ENCODE measurements around the gene GATA3.
A peak's percentile ranks its signal among the peaks of the same experiment; 100 is the strongest.

Gene GATA3

DNA sequence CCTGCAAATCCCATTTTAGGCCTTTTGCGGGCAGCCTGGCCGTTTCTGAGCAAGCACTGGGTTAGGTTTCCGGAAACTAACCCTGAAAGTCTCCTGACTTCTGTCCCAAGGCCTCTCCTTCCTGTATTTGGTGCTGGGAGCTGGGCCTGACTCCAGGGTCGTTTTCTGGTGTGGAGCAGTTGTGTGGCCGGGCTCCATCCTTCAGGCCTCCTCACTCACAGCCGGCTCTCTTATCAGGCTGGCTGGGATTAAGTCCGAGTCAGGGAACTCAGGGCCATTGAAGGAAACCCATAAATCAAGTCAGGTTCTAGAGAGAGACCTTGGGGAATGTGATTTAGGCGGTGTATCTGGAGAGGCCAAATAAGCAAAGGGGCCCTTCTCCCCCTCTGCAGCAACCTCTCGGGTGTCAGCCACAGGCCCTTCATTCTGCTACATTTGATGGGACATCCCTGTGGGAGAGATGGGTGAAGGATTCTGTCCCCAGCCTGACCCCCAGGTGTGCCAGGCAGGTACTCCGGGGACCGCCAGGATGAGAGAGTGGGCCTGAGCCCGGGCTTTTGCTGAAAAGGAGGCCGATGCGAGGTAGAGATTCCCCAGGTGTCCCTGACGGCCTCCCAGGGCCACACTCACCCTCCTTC is 3.3 kb downstream of the GATA3 start:
- H3K4me3 ChIP-seq, result peak overlapping the region; percentile 8
- no peak for DNase-seq (ENCODE audit: low spot score)
- H3K27ac ChIP-seq, result peak overlapping the region in 1 of 2 donors; percentile 8
- TF ChIP-seq, protein P1, sequence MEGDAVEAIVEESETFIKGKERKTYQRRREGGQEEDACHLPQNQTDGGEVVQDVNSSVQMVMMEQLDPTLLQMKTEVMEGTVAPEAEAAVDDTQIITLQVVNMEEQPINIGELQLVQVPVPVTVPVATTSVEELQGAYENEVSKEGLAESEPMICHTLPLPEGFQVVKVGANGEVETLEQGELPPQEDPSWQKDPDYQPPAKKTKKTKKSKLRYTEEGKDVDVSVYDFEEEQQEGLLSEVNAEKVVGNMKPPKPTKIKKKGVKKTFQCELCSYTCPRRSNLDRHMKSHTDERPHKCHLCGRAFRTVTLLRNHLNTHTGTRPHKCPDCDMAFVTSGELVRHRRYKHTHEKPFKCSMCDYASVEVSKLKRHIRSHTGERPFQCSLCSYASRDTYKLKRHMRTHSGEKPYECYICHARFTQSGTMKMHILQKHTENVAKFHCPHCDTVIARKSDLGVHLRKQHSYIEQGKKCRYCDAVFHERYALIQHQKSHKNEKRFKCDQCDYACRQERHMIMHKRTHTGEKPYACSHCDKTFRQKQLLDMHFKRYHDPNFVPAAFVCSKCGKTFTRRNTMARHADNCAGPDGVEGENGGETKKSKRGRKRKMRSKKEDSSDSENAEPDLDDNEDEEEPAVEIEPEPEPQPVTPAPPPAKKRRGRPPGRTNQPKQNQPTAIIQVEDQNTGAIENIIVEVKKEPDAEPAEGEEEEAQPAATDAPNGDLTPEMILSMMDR (IDR thresholded peaks at IDR 0.05), result no peak

- no peak for DNase-seq (ENCODE audit: low spot score)
- H3K27ac ChIP-seq, result no peak overlapping the region
- TF ChIP-seq, protein P1 (IDR thresholded peaks at IDR 0.05), result no peak
Measured at GRCh38 chr10:8058274-8059111, 4.0 kb downstream of the GATA3 start.

DNA sequence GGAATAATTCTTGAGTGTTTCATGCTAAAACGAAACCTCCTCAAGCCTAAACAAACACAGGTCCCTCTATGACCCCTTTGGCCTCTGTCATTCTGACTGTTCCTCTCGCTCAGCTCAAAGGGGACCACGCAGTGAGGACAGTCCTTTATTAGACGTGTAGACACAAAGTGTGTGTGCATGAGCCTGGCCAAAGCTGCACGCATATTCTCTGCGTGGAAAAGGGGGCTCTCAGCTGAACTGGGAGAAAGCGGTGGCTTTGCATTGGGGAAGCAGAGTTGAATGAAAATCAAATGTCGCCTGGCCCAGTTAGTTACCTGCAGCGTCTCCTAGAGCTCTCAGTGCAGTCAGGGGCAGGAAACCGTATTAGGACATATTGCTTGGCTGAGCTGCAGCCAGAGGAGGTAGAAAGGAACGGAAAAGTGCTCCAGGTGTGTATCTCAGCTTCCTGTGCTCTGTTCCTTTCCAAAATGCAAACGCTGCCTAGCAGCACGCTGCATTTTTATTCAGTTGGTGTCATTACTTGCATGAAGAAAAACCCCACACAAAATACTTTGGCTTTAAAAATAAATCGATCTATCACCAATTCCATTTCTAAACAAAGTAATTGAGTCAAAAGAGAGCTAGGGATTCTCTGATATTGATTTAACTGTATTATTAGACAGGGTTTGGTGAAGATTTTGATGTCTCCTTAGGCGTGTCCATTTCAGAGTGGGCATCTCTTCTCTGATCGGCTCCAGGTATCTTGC is 4.9 kb downstream of the GATA3 start:
- H3K4me3 ChIP-seq, result no peak overlapping the region
- TF ChIP-seq, protein P1 (IDR thresholded peaks at IDR 0.05), result no peak
- no peak overlapping the region for H3K27ac ChIP-seq
- no peak for DNase-seq (ENCODE audit: low spot score)

More at GRCh38 chr10:8058274-8059111, 4.0 kb downstream of the GATA3 start:
- H3K4me3 ChIP-seq, result no peak overlapping the region

GRCh38 chr10:8060010-8060703 is 5.7 kb downstream of the GATA3 start:
- TF ChIP-seq, protein P1 (IDR thresholded peaks at IDR 0.05), result no peak
- Histone ChIP-seq H3K4me3 (no peak overlapping the region), H3K27ac (no peak overlapping the region)
- no peak for DNase-seq (ENCODE audit: low spot score)

DNA sequence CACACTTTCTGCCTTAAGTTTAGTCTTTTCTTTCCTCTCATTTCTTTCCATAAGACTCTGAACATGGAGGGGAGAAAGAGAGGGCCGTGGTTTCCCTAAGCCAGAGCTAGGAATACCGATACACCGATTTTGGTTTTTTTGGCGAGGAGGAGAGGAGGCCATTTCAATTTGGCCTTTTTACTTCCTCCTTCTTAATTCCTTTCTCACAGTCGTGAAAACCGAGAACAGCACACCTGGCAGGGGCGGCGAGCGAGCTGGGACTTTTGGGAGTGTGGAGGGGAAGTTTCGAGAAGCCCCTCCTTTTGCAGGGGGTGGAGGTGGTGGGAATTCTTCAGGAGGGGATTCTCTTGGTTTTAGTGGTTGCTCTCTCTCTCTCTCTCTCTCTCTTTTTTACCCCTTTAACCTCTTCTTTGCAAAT is 6.2 kb downstream of the GATA3 start:
- TF ChIP-seq, protein P1 (IDR thresholded peaks at IDR 0.05), result no peak
- Histone ChIP-seq H3K27ac (no peak overlapping the region), H3K4me3 (no peak overlapping the region)
- no peak for DNase-seq (ENCODE audit: low spot score)

- DNase-seq (ENCODE audit: low spot score), result no peak
- Histone ChIP-seq H3K27ac (no peak overlapping the region), H3K4me3 (no peak overlapping the region)
- TF ChIP-seq, protein P1 (IDR thresholded peaks at IDR 0.05), result no peak
Measured at GRCh38 chr10:8061274-8062211, 7.1 kb downstream of the GATA3 start.
